Thyroid gland (tissue), 4 donors: ENCODE results near the gene SH3BP4. TPM values are rescaled to one million over a fixed set of nuclear protein-coding genes. Genes with fewer than 3 reads are reported as not detected.

Source experiments
- DNase-seq, 2 donors: peaks; one replicate each; pipeline ENCODE4 v3.0.0-alpha.2; 2019
- H3K27ac ChIP-seq, 3 donors: fragments of 200-600 bp; sonication (generic); 1 replicate in 2 of 3; 2 replicates in 1 of 3; pipeline ENCODE4 v1.5.1; 2016 to 2019; ENCODE audit warnings: mild to moderate bottlenecking in 1 of 3, moderate library complexity in 1 of 3
- H3K27me3 ChIP-seq: fragments of 200-600 bp; sonication (generic); one replicate; pipeline ENCODE4 v1.5.1; 2019
- H3K36me3 ChIP-seq, 2 donors: fragments of 200-600 bp; sonication (generic); one replicate each; pipeline ENCODE4 v1.5.1; 2016 to 2019
- H3K4me1 ChIP-seq, 2 donors: fragments of 200-600 bp; sonication (generic); one replicate each; pipeline ENCODE4 v1.5.1; 2017 to 2019
- H3K4me3 ChIP-seq, 3 donors: fragments of 200-600 bp; sonication (generic); replicated peaks in 1 of 3; 1 replicate in 2 of 3; 2 replicates in 1 of 3; pipeline ENCODE4 v1.5.1; 2016; ENCODE audit warnings: mild to moderate bottlenecking in 1 of 3
- H3K9me3 ChIP-seq: fragments of 200-600 bp; sonication (generic); one replicate; pipeline ENCODE4 v1.5.1; 2017
- CTCF ChIP-seq, 6 experiments: fragments of 200-600 bp in 3 of 6; fragments of 450-650 bp in 3 of 6; sonication (generic) in 3 of 6; IDR thresholded peaks; one replicate each; pipeline ENCODE4 v1.5.1; 2016 to 2019; ENCODE audit warnings: antibody characterized with exemption in 6 of 6, mild to moderate bottlenecking in 2 of 6, inconsistent platforms in 1 of 6, moderate library complexity in 1 of 6
- POLR2A ChIP-seq, 2 donors: fragments of 450-650 bp; IDR thresholded peaks; one replicate each; pipeline ENCODE4 v1.6.1; 2017; ENCODE audit warnings: antibody characterized with exemption in 2 of 2, mild to moderate bottlenecking in 2 of 2, moderate library complexity in 1 of 2
- WGBS, 2 donors: methylation state at CpG; one replicate each; pipeline ENCODE4 v1.1.5; 2017; 5-methylcytosine and 5-hydroxymethylcytosine counted together
- intact Hi-C: fragments of 100-400 bp; cut with DNase I; formaldehyde crosslinking; loops from one replicate; pipeline ENCODE4 v1.15.1; 2023
- total RNA-seq, 4 donors: library from RNA; depleted of rRNA; stranded (reverse); fragments of >200 nt; gene quantifications; one replicate each; pipeline ENCODE4 v1.2.3, GENCODE V29; 2016

SH3BP4 gene
- total RNA-seq, 4 donors from 2014 or later: 36.9 to 64.6 (median 47.9) TPM

GRCh38 chr2:234968631-234969305 lies 17.0 kb downstream of the SH3BP4 start:
- intact Hi-C loops: no loop called here
- peaks cover 0 to 5% of the 10 kb centered on the region in 2 donors for H3K4me1 ChIP-seq

GRCh38 chr2:234969306-234970098 lies 17.7 kb downstream of the SH3BP4 start:
- TF ChIP-seq CTCF (IDR thresholded peaks at IDR 0.05): no peak
- TF ChIP-seq POLR2A (IDR thresholded peaks at IDR 0.05): no peak

More at GRCh38 chr2:234968631-234969305, 17.0 kb downstream of the SH3BP4 start:
- no peak for TF ChIP-seq CTCF (IDR thresholded peaks at IDR 0.05)
- TF ChIP-seq POLR2A (IDR thresholded peaks at IDR 0.05): no peak
- no peaks in the 10 kb centered on the region for H3K36me3 ChIP-seq
- DNase-seq: no peak
- no peak overlapping the region for H3K27ac ChIP-seq
- no peaks in the 10 kb centered on the region for H3K27me3 ChIP-seq
- 84 to 85% methylated on average over 14 of the region's 14 CpGs for WGBS, 2 donors
- no peak overlapping the region for H3K4me3 ChIP-seq
- no peaks in the 10 kb centered on the region for H3K9me3 ChIP-seq

GRCh38 chr2:234970099-234970440 lies 18.3 kb downstream of the SH3BP4 start:
- Histone ChIP-seq H3K9me3 (no peaks in the 10 kb centered on the region), H3K27me3 (no peaks in the 10 kb centered on the region), H3K36me3 (no peaks in the 10 kb centered on the region), H3K27ac (no peak overlapping the region), H3K4me1 (no peaks in the 10 kb centered on the region), H3K4me3 (no peak overlapping the region)
- no peak for DNase-seq
- 86 to 91% methylated on average over 7 of the region's 7 CpGs for WGBS, 2 donors
- TF ChIP-seq POLR2A (IDR thresholded peaks at IDR 0.05) (no peak), CTCF (IDR thresholded peaks at IDR 0.05) (no peak)
- intact Hi-C loops: no loop called here

More at GRCh38 chr2:234969306-234970098, 17.7 kb downstream of the SH3BP4 start:
- Histone ChIP-seq H3K9me3 (no peaks in the 10 kb centered on the region), H3K27me3 (no peaks in the 10 kb centered on the region), H3K36me3 (no peaks in the 10 kb centered on the region), H3K27ac (no peak overlapping the region), H3K4me1 (no peaks in the 10 kb centered on the region), H3K4me3 (no peak overlapping the region)
- intact Hi-C loops: no loop called here
- WGBS, 2 donors: 81 to 85% methylated on average over 14 to 17 of the region's 17 CpGs
- DNase-seq: no peak

GRCh38 chr2:234970477-234970882 lies 18.7 kb downstream of the SH3BP4 start:
- WGBS, 2 donors: 83 to 84% methylated on average over 13 of the region's 13 CpGs
- no peaks in the 10 kb centered on the region for H3K4me1 ChIP-seq
- H3K36me3 ChIP-seq: no peaks in the 10 kb centered on the region
- no peak for TF ChIP-seq CTCF (IDR thresholded peaks at IDR 0.05)
- TF ChIP-seq POLR2A (IDR thresholded peaks at IDR 0.05): no peak
- no peak overlapping the region for H3K27ac ChIP-seq
- no peaks in the 10 kb centered on the region for H3K9me3 ChIP-seq
- no peak for DNase-seq
- no peak overlapping the region for H3K4me3 ChIP-seq
- no peaks in the 10 kb centered on the region for H3K27me3 ChIP-seq
- intact Hi-C loops: no loop called here

- WGBS, 2 donors: 82 to 97% methylated on average over 7 of the region's 7 CpGs
- no peak overlapping the region for H3K4me3 ChIP-seq
- intact Hi-C loops: no loop called here
- H3K27me3 ChIP-seq: no peaks in the 10 kb centered on the region
- H3K4me1 ChIP-seq: no peaks in the 10 kb centered on the region
- no peaks in the 10 kb centered on the region for H3K36me3 ChIP-seq
- H3K27ac ChIP-seq: no peak overlapping the region
- H3K9me3 ChIP-seq: no peaks in the 10 kb centered on the region
- DNase-seq: no peak
- TF ChIP-seq CTCF (IDR thresholded peaks at IDR 0.05): no peak
- TF ChIP-seq POLR2A (IDR thresholded peaks at IDR 0.05): no peak
These were observed 19.7 kb downstream of the SH3BP4 start for GRCh38 chr2:234971496-234971895.
